Measurements from ENCODE around the gene STK32C. TPM values are rescaled to one million over a fixed set of nuclear protein-coding genes. Genes with fewer than 3 reads are reported as not detected.
"Not testable (repeated sequence)": the region's sequence is repeated elsewhere in the genome, so short reads cannot be mapped to it uniquely, and the experiment has no call there.

The STK32C gene
- total RNA-seq, 4 donors from 2014 or later = 3.3 to 5.7 (median 3.5) TPM

GRCh38 chr10:132341017-132341416, 33.3 kb upstream of the STK32C start:
- no peaks in the 10 kb centered on the region for H3K9me3 ChIP-seq
- no peak overlapping the region for H3K27ac ChIP-seq
- no peak for DNase-seq
- no peak overlapping the region for H3K4me3 ChIP-seq (replicated peaks in 1 of 3)
- TF ChIP-seq POLR2A (IDR thresholded peaks at IDR 0.05) (no peak), CTCF (IDR thresholded peaks at IDR 0.05) (no peak)
- WGBS, 2 donors = 89 to 97% methylated on average over 6 of the region's 6 CpGs
- H3K4me1 ChIP-seq = no peaks in the 10 kb centered on the region
- no peaks in the 10 kb centered on the region for H3K27me3 ChIP-seq
- peaks cover 8 to 9% of the 10 kb centered on the region in 2 donors for H3K36me3 ChIP-seq
- intact Hi-C loops (cut with DNase I) = no loop called here

GRCh38 chr10:132339276-132339675, 31.5 kb upstream of the STK32C start:
- 90 to 93% methylated on average over 7 to 9 of the region's 11 CpGs for WGBS, 2 donors
- intact Hi-C loops (cut with DNase I) = no loop called here

GRCh38 chr10:132338876-132339275, 31.1 kb upstream of the STK32C start:
- 95% methylated on average over 10 of the region's 10 CpGs for WGBS, 2 donors
- H3K36me3 ChIP-seq = no peaks in the 10 kb centered on the region
- H3K9me3 ChIP-seq = no peaks in the 10 kb centered on the region
- no peak overlapping the region for H3K4me3 ChIP-seq (replicated peaks in 1 of 3)
- DNase-seq = no peak
- TF ChIP-seq CTCF (IDR thresholded peaks at IDR 0.05) (no peak), POLR2A (IDR thresholded peaks at IDR 0.05) (no peak)
- H3K27ac ChIP-seq = no peak overlapping the region
- no peaks in the 10 kb centered on the region for H3K27me3 ChIP-seq
- H3K4me1 ChIP-seq = no peaks in the 10 kb centered on the region
- intact Hi-C loops (cut with DNase I) = no loop called here

More at GRCh38 chr10:132339276-132339675, 31.5 kb upstream of the STK32C start:
- H3K27me3 ChIP-seq = no peaks in the 10 kb centered on the region
- no peak for DNase-seq
- TF ChIP-seq CTCF (IDR thresholded peaks at IDR 0.05) (no peak), POLR2A (IDR thresholded peaks at IDR 0.05) (no peak)
- no peak overlapping the region for H3K27ac ChIP-seq
- H3K4me1 ChIP-seq = no peaks in the 10 kb centered on the region
- H3K36me3 ChIP-seq = no peaks in the 10 kb centered on the region
- H3K4me3 ChIP-seq (replicated peaks in 1 of 3) = no peak overlapping the region
- H3K9me3 ChIP-seq = no peaks in the 10 kb centered on the region

- H3K27me3 ChIP-seq; H3K36me3 ChIP-seq; H3K27ac ChIP-seq; H3K4me1 ChIP-seq; intact Hi-C loops (cut with DNase I); H3K9me3 ChIP-seq; DNase-seq; H3K4me3 ChIP-seq (replicated peaks in 1 of 3): not testable (repeated sequence)
- 93 to 96% methylated on average over 7 of the region's 7 CpGs for WGBS, 2 donors
Observed at GRCh38 chr10:132337854-132338253, 30.1 kb upstream of the STK32C start.

GRCh38 chr10:132336919-132337407, 29.2 kb upstream of the STK32C start:
- no peaks in the 10 kb centered on the region for H3K36me3 ChIP-seq
- no peak overlapping the region for H3K27ac ChIP-seq
- DNase-seq = no peak
- intact Hi-C loops (cut with DNase I) = no loop called here
- no peak for TF ChIP-seq CTCF (IDR thresholded peaks at IDR 0.05)
- TF ChIP-seq POLR2A (IDR thresholded peaks at IDR 0.05) = no peak
- peaks cover 0 to 7% of the 10 kb centered on the region in 2 donors for H3K4me1 ChIP-seq
- 72 to 77% methylated on average over 19 of the region's 19 CpGs for WGBS, 2 donors
- H3K9me3 ChIP-seq = no peaks in the 10 kb centered on the region
- H3K27me3 ChIP-seq = no peaks in the 10 kb centered on the region
- peak overlapping the region in 1 of 3 donors; percentile 20 for H3K4me3 ChIP-seq (replicated peaks in 1 of 3)
